ENCODE results near the gene ITPRIP.

The ITPRIP gene

GRCh38 chr10:104342941-104343411 lies 4.7 kb upstream of the ITPRIP start:
- no peak for DNase-seq

GRCh38 chr10:104340641-104341040 lies 2.4 kb upstream of the ITPRIP start:
- DNase-seq = no peak

- DNase-seq = no peak
Measured at GRCh38 chr10:104340111-104340526, 1.9 kb upstream of the ITPRIP start.

- peak in 5 of 58 donors; percentile 17 to 31 (median 25) for DNase-seq
Measured at GRCh38 chr10:104339469-104340110, 1.3 kb upstream of the ITPRIP start.

DNA sequence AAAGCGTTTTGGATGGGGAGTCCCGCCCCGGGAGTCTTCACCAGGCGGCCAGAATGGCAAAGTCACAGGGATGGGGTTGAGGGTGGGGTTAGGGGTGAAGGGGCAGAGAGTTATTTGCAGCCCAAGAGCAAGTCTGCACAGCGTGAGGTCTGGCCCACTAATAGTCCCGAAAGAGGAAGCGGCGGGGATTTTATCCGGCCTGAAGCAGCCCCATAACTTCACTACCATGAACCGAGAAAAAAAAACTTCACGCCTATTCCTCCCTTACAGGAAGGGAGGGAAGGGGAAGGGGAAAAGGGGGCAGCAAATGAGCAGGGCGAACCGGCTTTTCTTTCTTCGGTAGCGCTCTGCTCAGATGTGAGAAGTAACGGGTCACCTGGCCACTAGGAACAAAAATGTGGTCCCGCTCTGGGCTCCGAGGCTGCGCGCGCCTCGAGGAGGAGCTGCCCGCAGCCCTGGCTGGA lies 712 bp downstream of the ITPRIP start:
- peak in 3 of 58 donors; percentile 29 to 46 (median 32) for DNase-seq

- DNase-seq = peak in 1 of 58 donors; percentile 16
Measured at GRCh38 chr10:104336821-104337467, 1.3 kb downstream of the ITPRIP start.

GRCh38 chr10:104334965-104335650 lies 3.2 kb downstream of the ITPRIP start:
- DNase-seq = no peak

GRCh38 chr10:104334561-104334960 lies 3.7 kb downstream of the ITPRIP start:
- DNase-seq = no peak

DNA sequence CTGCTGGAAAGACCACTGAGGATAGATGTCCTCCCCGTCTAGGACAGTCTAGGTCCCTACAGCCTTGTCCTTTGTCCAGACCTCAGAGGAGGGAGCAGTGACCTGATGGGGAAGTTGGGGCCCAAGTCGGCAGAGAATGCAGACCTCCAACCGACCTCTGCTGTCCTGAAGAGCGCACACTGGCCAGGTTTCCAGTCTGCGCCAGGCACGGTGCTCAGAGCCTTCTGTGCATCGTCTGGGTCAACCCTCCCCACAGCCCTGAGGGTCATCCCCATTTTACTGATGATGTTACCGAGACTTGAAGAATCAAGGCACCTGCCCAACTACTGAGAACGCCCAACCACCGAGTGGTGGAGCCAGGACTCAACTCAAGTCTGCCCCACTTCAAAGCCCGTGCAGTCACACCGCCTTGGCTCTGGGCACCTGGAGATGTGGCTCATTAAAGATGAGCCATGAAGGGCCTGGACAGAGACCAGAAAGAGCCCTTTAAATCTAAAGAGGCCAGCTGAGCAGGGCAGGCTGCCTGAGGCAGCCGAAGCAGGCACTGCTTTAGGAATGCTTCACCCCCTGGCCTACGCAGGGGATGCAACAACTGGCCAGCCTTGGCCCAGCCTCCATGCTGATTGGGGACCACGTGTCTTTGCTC lies 4.4 kb downstream of the ITPRIP start:
- no peak for DNase-seq

- no peak for DNase-seq
Measured at GRCh38 chr10:104333032-104333727, 5.1 kb downstream of the ITPRIP start.

DNA sequence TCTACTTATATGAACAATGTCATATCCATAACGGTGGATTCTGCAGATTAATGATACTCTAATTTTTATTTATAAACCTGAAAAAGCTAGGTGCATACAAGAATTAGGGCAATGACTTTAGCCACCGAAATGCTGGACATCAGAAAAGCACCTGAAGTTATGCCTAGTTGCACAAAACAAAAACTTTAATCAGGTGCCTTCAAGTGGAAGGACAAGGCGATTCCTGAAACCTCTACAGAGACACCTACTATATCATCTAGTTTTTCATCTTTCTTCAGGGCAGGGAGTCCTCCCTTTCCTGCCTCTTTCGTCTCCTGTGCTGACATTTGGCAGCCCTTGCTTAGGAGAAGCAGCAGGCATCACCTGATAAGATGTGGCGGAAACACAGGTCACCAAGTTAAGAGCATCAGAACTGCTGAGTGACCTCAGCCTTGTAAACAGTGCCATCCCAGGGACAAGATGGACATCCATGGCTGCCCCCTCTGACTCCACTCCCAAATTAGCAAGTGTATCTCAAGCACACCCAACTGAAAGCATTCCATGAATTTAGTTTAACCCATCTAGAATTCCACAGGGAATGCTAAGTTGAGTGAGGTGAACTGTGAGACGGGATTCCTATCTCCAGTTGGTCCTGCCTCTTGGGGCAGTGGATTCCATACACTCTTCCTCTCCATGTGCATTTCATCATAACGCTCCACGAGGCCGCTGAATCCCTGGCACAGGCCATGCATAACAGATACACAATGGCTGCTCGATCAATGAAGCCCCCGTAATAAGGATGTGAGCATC lies 5.8 kb downstream of the ITPRIP start:
- DNase-seq = no peak

DNA sequence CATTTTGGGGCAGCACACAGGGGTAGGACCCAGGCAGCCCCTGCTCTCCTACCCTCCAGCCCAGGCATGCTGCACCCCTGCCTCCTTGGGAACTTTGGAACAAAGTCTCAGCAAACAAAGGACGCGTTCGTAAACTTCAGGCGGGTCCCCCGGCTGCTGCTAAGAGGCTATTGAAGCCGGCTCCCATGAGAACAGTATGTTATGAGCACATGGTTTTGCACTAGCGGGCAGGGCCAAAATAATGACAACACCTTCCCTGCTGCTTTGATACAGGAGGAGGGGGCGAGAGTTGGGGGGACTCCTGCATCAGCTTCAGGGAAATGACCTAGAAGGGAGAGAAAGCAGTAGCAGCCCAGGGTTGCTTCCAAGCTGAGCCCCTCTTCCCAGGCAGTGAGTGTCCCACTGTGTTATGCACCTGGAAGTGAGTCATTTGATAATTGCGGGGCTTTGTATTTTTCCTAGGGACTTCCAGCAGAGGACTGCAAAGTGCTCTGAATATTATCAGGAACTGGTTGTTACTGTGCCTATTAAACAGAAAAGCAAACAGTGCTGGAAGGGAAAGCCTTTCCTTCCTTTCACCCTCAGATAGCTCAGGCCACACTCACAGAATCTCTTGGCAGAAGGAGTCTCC lies 6.9 kb downstream of the ITPRIP start:
- peak in 2 of 58 donors; percentile 20 to 46 for DNase-seq

DNA sequence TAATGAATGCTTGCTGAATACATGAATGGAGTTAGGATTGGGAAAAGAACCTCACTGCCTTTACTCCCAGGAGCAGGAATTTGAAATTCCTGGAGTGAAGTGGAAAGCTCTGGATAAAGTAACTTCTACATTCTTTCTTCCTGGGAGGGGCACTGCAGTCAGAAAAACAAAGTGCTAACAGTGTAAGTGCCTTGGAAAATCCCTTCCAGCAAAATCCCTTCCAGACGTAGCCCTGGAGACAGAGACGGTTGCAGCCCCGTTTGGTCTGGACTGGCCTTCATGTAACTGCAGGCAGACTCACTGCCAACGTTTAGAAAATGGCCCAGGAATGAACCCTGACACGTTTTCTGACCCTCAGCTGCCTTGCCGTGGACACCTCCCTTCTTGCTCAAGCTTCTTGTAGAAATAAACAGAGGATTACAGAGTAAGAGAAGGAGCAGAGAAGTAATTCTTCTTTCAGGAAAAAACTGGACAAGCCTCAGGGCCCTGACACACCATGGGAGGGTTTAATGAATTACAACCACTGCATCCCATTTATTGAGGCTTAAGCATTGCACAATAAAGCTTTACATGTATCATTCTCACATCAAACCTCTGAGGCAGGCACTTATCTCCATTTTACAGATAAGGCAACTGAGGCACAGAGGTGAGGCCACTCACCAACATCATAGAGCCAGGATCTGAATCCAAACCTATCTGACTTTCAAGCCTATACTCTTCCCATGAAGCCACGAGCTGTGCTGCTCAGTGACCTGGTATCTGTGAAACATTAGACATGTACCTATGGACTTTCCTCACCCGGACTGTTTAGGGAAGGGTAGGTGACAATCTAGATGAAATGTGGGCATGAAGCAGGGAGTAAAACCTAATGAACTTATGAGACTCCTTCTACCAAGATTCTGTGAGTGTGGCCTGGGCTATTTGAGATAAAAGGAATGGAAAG lies 7.8 kb downstream of the ITPRIP start:
- DNase-seq = peak in 1 of 58 donors; percentile 60

DNA sequence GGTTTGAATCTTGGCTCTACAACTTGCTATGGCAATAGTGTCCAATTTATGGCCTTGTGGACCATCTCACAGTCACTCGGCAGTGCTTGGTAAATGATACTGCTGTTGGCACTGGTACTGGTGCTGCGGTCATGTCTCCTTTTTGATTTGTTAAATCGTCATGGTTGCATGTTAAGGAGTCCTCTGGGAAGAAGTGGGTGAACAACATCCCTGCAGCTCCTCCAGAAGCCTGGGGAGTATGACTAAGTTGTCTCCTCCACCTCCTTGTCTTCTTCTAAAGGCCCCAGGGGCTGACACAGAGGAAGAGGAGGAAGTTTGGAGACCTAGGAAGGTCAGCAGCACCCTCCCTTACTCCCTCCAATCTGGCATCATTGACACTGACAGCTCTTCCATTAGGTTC lies 8.5 kb downstream of the ITPRIP start:
- peak in 1 of 58 donors; percentile 54 for DNase-seq

GRCh38 chr10:104328896-104329710 lies 9.2 kb downstream of the ITPRIP start:
- DNase-seq = peak in 44 of 58 donors; percentile 30 to 82 (median 61)

DNA sequence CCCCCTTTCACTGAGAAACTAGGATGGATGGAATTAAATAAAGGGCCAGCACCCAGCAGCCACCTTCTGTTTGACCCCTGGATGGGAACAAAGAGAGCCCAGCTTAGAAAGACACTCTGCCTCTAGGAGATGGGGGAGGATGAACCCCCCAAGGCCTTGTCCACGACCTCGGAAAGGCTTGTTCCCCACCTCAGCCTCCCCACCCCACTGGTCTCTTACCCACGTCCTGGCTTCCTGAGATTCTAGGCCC lies 9.7 kb downstream of the ITPRIP start:
- DNase-seq = no peak

GRCh38 chr10:104327745-104328645 lies 10.3 kb downstream of the ITPRIP start:
- peak in 16 of 58 donors; percentile 23 to 70 (median 48) for DNase-seq
